Motor neuron (in vitro differentiated cells): ENCODE measurements around the gene BCAS3. TPM values are rescaled to one million over a fixed set of nuclear protein-coding genes. Genes with fewer than 3 reads are reported as not detected.

ENCODE experiments used
- ATAC-seq, 8 experiments: fragments of 200-7000 bp; cut with Tn5 transposase; replicated peaks in 6 of 8; 2 replicates each; pipeline ENCODE4 v1.8.0; 2021; ENCODE audit warnings: mild to moderate bottlenecking in 8 of 8, moderate library complexity in 8 of 8
- H3K27ac ChIP-seq, 2 donors: fragments of 250-450 bp; sonication (Bioruptor Pico); 2 replicates each; pipeline ENCODE4 v1.9.0; 2021; ENCODE audit warnings: antibody characterized with exemption in 2 of 2, mild to moderate bottlenecking in 2 of 2, moderate library complexity in 1 of 2
- H3K4me1 ChIP-seq, 2 donors: fragments of 250-450 bp; sonication (Bioruptor Pico); replicated peaks in 1 of 2; 2 replicates each; pipeline ENCODE4 v1.6.1; 2021; ENCODE audit warnings: antibody characterized with exemption in 2 of 2, mild to moderate bottlenecking in 2 of 2, moderate library complexity in 1 of 2
- H3K4me3 ChIP-seq, 5 donors: fragments of 250-450 bp; sonication (Bioruptor Pico); 2 replicates each; pipeline ENCODE4 v1.9.0; 2021; ENCODE audit warnings: antibody characterized with exemption in 5 of 5, mild to moderate bottlenecking in 5 of 5, moderate library complexity in 4 of 5
- WGBS, 10 experiments: fragments of 450-650 bp; shearing (Covaris generic); methylation state at CpG; one replicate each; pipeline ENCODE4 v1.0.0; 2022; 5-methylcytosine and 5-hydroxymethylcytosine counted together
- in situ Hi-C, 9 experiments: fragments of 400-800 bp; cut with MboI; loops; one replicate each; pipeline ENCODE4 v1.15.0; 2021; ENCODE audit warnings: low sequenced_read_pairs in 9 of 9, low pct_unique_long_range_greater_than_20kb in 2 of 9; ENCODE audit not compliant: unreplicated experiment in 9 of 9
- total RNA-seq, 8 experiments: library from RNA; unstranded; fragments of 300-600 nt; gene quantifications; 2 replicates each; pipeline versions ENCODE4 v1.2.3 to v1.2.4, GENCODE V29; 2022

The BCAS3 gene
- total RNA-seq, 8 experiments from 2014 or later = 18.1 to 45.4 (median 26.8) TPM

DNA sequence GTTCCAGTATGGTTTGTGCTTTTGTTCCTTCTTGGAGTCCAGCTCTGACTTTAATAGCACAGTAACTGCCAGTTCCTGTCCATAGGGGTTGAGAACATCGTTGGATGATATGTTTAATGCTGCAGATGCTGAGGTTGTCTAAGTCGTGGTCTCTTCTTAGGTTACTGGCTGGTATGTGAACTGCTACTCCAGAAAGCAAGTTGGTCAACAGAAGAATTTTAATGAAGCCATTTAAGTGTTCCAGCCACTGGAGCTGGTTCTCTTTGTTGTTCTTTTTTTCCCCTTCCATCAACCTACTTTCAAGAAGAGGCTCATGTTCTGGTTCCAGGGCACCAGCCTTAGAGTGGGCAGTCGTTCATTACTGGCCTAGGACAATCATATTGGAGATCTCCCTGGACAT is 581.7 kb downstream of the BCAS3 start:
- no peak for ATAC-seq
- Histone ChIP-seq H3K27ac (no peak overlapping the region), H3K4me3 (no peak overlapping the region), H3K4me1 (peaks cover 0 to 3% of the 10 kb centered on the region in 2 donors)
- whole genome bisulfite sequencing, 10 experiments = 38 to 100% (median 70%) methylated on average over 1 to 3 of the region's 3 CpGs; no CpG with 5 or more reads in 2 of the 10 experiments
- in situ Hi-C loops = no loop called here

- no peak overlapping the region for H3K27ac ChIP-seq
- in situ Hi-C loops = no loop called here
- no peak for ATAC-seq
Measured at GRCh38 chr17:61260071-61260797, 582.6 kb downstream of the BCAS3 start.

GRCh38 chr17:61261001-61261637 is 583.5 kb downstream of the BCAS3 start:
- Histone ChIP-seq H3K27ac (no peak overlapping the region), H3K4me3 (no peak overlapping the region), H3K4me1 (no peaks in the 10 kb centered on the region)
- in situ Hi-C loops = no loop called here
- no peak for ATAC-seq
- 60 to 90% (median 80%) methylated on average over 2 to 6 of the region's 6 CpGs for WGBS, 10 experiments

More at GRCh38 chr17:61260071-61260797, 582.6 kb downstream of the BCAS3 start:
- no peak overlapping the region for H3K4me3 ChIP-seq
- H3K4me1 ChIP-seq = peaks cover 0 to under 1% of the 10 kb centered on the region in 2 donors
- 36 to 96% (median 89%) methylated on average over 2 to 12 of the region's 12 CpGs for WGBS, 10 experiments

- in situ Hi-C loops = no loop called here
- Histone ChIP-seq H3K4me1 (no peaks in the 10 kb centered on the region), H3K27ac (no peak overlapping the region), H3K4me3 (no peak overlapping the region)
- WGBS, 10 experiments = 80 to 100% (median 94%) methylated on average over 1 to 2 of the region's 2 CpGs; no CpG with 5 or more reads in 2 of the 10 experiments
- no peak for ATAC-seq
Measured at GRCh38 chr17:61265397-61265796, 587.7 kb downstream of the BCAS3 start.

- Histone ChIP-seq H3K4me1 (no peaks in the 10 kb centered on the region), H3K4me3 (no peak overlapping the region), H3K27ac (no peak overlapping the region)
- WGBS, 10 experiments = 50 to 100% (median 95%) methylated on average over 1 to 5 of the region's 5 CpGs; no CpG with 5 or more reads in 2 of the 10 experiments
- no peak for ATAC-seq
- in situ Hi-C loops = no loop called here
Measured at GRCh38 chr17:61267847-61268246, 590.2 kb downstream of the BCAS3 start.

DNA sequence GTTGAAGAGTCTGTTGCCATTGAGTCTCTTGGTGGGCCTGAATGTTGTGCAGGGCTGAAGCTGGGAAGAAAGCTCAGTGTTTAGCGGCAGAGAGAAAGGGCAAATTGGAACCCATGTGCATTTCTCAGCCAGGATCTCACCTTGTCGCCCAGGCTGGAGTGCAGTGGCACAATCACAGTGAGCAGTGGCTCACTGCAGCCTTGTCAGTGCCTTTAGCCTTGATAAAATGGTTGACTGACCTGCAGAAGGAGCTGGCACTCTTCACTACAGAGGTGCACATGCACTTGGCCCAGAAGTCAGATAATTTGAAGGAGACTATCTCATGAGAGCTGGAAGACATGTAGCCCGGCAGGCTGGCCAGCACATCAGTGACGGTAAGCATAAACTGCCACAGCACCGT is 597.7 kb downstream of the BCAS3 start:
- Histone ChIP-seq H3K4me1 (no peaks in the 10 kb centered on the region), H3K4me3 (no peak overlapping the region), H3K27ac (no peak overlapping the region)
- in situ Hi-C loops = no loop called here
- 83 to 100% (median 96%) methylated on average over 1 to 5 of the region's 5 CpGs; no CpG with 5 or more reads in 3 of the 10 experiments for WGBS, 10 experiments
- no peak for ATAC-seq

GRCh38 chr17:61276806-61277205 is 599.2 kb downstream of the BCAS3 start:
- H3K4me3 ChIP-seq = no peak overlapping the region
- in situ Hi-C loops = no loop called here
- 92 to 100% (median 100%) methylated on average over 1 to 2 of the region's 2 CpGs; no CpG with 5 or more reads in 2 of the 10 experiments for WGBS, 10 experiments
- H3K27ac ChIP-seq = no peak overlapping the region
- no peaks in the 10 kb centered on the region for H3K4me1 ChIP-seq
- ATAC-seq = no peak

DNA sequence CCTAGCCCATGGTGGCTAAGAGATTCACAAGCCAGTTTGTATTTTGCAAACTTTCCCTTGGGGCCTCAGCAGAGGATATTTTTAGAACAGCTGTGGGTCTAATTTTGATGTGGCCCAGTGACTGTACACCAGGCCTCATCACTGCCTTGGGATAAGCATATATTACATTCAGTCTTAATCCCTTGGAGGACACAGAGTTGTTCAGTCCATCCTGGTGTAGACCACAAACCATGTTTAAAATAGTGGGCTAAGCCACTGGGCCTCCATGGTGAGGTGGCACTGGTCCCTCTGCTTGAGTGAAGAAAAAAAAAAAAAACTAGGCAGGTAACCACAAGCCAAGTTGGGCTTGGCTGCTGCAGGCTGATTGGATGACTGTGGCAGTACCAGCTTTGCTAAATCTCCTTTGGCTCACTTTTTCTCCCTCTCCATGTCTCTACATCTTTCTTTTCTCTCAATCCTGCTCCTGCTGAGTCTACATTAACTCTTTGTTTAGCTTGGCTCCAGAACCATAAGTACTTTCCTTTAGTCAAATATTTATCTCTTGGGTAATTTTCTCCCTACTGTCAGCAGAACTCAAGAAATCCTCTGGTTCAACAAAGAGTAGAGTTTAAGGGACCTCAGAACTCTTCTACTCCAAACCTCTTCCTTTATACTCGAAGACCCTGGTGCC is 602.0 kb downstream of the BCAS3 start:
- in situ Hi-C loops = no loop called here
- ATAC-seq = peak in 1 of 8 experiments; percentile 21
- Histone ChIP-seq H3K4me1 (no peaks in the 10 kb centered on the region), H3K27ac (no peak overlapping the region), H3K4me3 (no peak overlapping the region)
- WGBS, 10 experiments = 0 to 88% (median 78%) methylated on average over 1 of the region's 1 CpG; no CpG with 5 or more reads in 3 of the 10 experiments

- ATAC-seq = no peak
- no peak overlapping the region for H3K4me3 ChIP-seq
- H3K27ac ChIP-seq = no peak overlapping the region
- in situ Hi-C loops = no loop called here
- no peaks in the 10 kb centered on the region for H3K4me1 ChIP-seq
Measured at GRCh38 chr17:61280338-61280737, 602.7 kb downstream of the BCAS3 start.

DNA sequence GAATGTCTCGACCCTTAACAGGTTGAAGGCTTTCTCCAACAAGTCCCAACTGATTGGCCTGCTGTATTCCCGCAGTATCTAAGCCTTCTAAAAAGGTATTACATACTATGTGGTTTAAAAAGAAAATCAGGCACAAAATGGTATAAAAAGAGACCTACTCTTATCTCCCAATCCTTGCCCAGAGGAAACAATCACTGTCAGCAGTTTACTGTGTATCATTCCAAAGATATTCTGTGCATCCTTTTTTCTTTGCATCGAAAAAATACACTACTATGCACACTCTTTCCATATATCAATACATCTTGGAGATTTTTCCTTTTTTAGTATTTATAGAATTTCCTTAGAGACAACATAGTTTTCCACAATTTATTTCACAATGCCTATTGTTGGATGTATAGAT is 603.2 kb downstream of the BCAS3 start:
- 70 to 100% (median 92%) methylated on average over 1 to 3 of the region's 3 CpGs for WGBS, 10 experiments
- H3K4me1 ChIP-seq = peaks cover 0 to 4% of the 10 kb centered on the region in 2 donors

DNA sequence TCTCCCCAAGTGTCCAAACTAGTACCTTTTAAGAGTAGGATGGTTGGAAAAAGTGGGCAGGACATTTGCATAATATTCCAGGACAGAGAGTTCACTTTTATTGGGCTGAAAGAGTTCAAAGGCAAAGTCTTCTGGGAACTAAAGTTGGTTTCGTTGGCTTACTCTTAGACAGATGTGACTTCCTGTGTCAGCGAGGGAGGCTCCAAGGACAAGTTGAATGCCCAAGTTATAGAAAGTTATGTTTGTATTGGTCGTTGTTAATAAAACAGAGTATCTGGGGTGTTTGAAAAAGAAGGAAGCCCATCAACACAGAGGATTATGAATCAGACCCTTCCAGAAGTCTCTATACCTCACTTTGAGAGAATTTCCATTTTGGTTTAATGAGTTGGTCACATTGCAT is 604.7 kb downstream of the BCAS3 start:
- Histone ChIP-seq H3K4me3 (no peak overlapping the region), H3K27ac (no peak overlapping the region), H3K4me1 (peaks cover 0 to 9% of the 10 kb centered on the region in 2 donors)
- WGBS, 10 experiments = 74 to 100% (median 94%) methylated on average over 1 to 3 of the region's 3 CpGs; no CpG with 5 or more reads in 1 of the 10 experiments
- ATAC-seq = no peak
- in situ Hi-C loops = no loop called here

More for the DNA sequence above, 603.2 kb downstream of the BCAS3 start:
- Histone ChIP-seq H3K27ac (no peak overlapping the region), H3K4me3 (no peak overlapping the region)
- ATAC-seq = no peak
- in situ Hi-C loops = no loop called here

GRCh38 chr17:61283043-61283442 is 605.4 kb downstream of the BCAS3 start:
- ATAC-seq = no peak
- in situ Hi-C loops = no loop called here
- Histone ChIP-seq H3K27ac (no peak overlapping the region), H3K4me3 (no peak overlapping the region), H3K4me1 (peaks cover 0 to 9% of the 10 kb centered on the region in 2 donors)
- 78 to 100% (median 93%) methylated on average over 3 to 6 of the region's 6 CpGs for WGBS, 10 experiments

DNA sequence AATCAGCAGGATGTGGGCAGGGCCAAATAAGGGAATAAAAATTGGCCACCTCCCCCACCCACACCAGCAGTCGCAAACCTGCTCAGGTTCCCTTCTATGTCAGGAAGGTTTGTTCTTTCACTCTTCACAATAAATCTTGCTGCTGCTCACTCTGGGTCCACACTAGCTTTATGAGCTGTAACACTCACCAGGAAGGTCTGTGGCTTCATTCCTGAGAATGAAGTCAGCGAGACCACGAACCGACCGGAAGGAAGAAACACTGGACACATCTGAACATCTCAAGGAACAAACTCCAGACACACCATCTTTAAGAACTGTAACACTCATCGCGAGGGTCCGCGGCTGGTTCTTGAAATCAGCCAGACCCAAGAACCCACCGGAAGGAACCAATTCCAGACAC is 606.5 kb downstream of the BCAS3 start:
- WGBS, 10 experiments = 80 to 100% (median 98%) methylated on average over 2 to 9 of the region's 10 CpGs; no CpG with 5 or more reads in 3 of the 10 experiments
- Histone ChIP-seq H3K4me1 (peaks cover 0 to 9% of the 10 kb centered on the region in 2 donors), H3K27ac (no peak overlapping the region), H3K4me3 (no peak overlapping the region)
- no peak for ATAC-seq
- in situ Hi-C loops = no loop called here
